ENCODE results near the gene CISTR.

GRCh38 chr12:53770281-53770680 lies 18.5 kb upstream of the CISTR start:
- TF ChIP-seq CTCF (IDR thresholded peaks at IDR 0.05; ENCODE audit: borderline replicate concordance, extremely low read depth, low read length, poor library complexity, severe bottlenecking) (no peak), EZH2 (IDR thresholded peaks at IDR 0.05; ENCODE audit: borderline replicate concordance, low read depth, low read length, severe bottlenecking) (no peak)

All from DND-41 (cell line).